Right lobe of liver (tissue), 6 donors: ENCODE data around the gene PSMD3. TPM values are rescaled to one million over a fixed set of nuclear protein-coding genes. Genes with fewer than 3 reads are reported as not detected.

Source experiments
- ATAC-seq, 4 donors: fragments of 200-7000 bp; cut with Tn5 transposase; one replicate each; pipeline ENCODE4 v1.9.1; 2020; ENCODE audit warnings: mild to moderate bottlenecking in 4 of 4, moderate library complexity in 4 of 4
- DNase-seq, 3 donors: peaks; one replicate each; pipeline ENCODE4 v3.0.0-alpha.2; 2020
- H3K27ac ChIP-seq, 3 donors: fragments of 200-600 bp; one replicate each; pipeline ENCODE4 v1.8.0; 2022
- H3K27me3 ChIP-seq, 2 donors: fragments of 200-600 bp; one replicate each; pipeline ENCODE4 v1.8.0; 2022
- H3K36me3 ChIP-seq, 4 donors: fragments of 200-600 bp; sonication (generic) in 1 of 4; one replicate each; pipeline versions ENCODE4 v1.5.1 to v1.8.0; 2017 to 2022; ENCODE audit warnings: control low read depth in 1 of 4
- H3K4me1 ChIP-seq, 4 donors: fragments of 200-600 bp; sonication (generic) in 1 of 4; one replicate each; pipeline versions ENCODE4 v1.5.1 to v1.8.0; 2017 to 2022; ENCODE audit warnings: control low read depth in 1 of 4
- H3K4me3 ChIP-seq, 3 donors: fragments of 200-600 bp; one replicate each; pipeline ENCODE4 v1.8.0; 2022
- H3K9me3 ChIP-seq, 4 donors: fragments of 200-600 bp; sonication (generic) in 1 of 4; one replicate each; pipeline versions ENCODE4 v1.5.1 to v1.8.0; 2017 to 2022; ENCODE audit warnings: control low read depth in 1 of 4
- CTCF ChIP-seq, 4 donors: fragments of 200-600 bp in 3 of 4; fragments of 450-650 bp in 1 of 4; IDR thresholded peaks; one replicate each; pipeline versions ENCODE4 v1.5.1 to v1.8.0; 2016 to 2022; ENCODE audit warnings: antibody characterized with exemption in 4 of 4, mild to moderate bottlenecking in 2 of 4
- POLR2A ChIP-seq: fragments of 450-650 bp; IDR thresholded peaks from one replicate; pipeline ENCODE4 v1.6.1; 2017; ENCODE audit warnings: antibody characterized with exemption, mild to moderate bottlenecking
- WGBS: methylation state at CpG from one replicate; pipeline ENCODE4 v1.1.6; 2018; ENCODE audit warnings: low coverage, low lambda C conversion rate; ENCODE audit not compliant: insufficient coverage; ENCODE audit errors: missing lambda C conversion rate; 5-methylcytosine and 5-hydroxymethylcytosine counted together
- intact Hi-C, 2 donors: fragments of 100-400 bp; cut with DNase I; formaldehyde crosslinking; loops; one replicate each; pipeline versions ENCODE4 v1.11.2 to v1.14.1; 2022
- microRNA-seq, 2 donors: library from miRNA; unstranded; fragments of <30 nt; microRNA quantifications; one replicate each; pipeline ENCODE4, GENCODE V29; 2019 to 2020
- small RNA-seq, 2 experiments: library from RNA; depleted of rRNA; stranded (forward); fragments of <200 nt; gene quantifications; one replicate each; pipeline ENCODE3, GENCODE V24; 2016
- total RNA-seq, 6 experiments: library from RNA; depleted of rRNA in 2 of 6; stranded (reverse); fragments of >200 nt in 2 of 6; fragmentation: NEBNext Ultra II Directional in 3 of 6; extraction: Animal tissue kit (Norgen Biotek cat#: 25700) in 3 of 6; gene quantifications; one replicate each; pipeline versions ENCODE4 v1.1.0 to v1.2.4, GENCODE V29; 2016 to 2023
- donor health status: DM: no; HTN: yes; CAD: no.
- donor health status: DM: no; HTN: no; CAD: no.
- donor health status: DM: no; HTN: no; CAD: no.
- donor health status: DM: no; HTN: yes; CAD: no.
- donor health status: DM: no; HTN: yes; CAD: no.

The PSMD3 gene
- total RNA-seq, 6 experiments from 2014 or later: 58.3 to 85.3 (median 67.4) TPM

GRCh38 chr17:40035162-40035559 lies 54.6 kb downstream of the PSMD3 start:
- peaks cover 0 to 26% (median 1%) of the 10 kb centered on the region in 4 donors for H3K36me3 ChIP-seq
- H3K4me3 ChIP-seq: no peak overlapping the region
- TF ChIP-seq POLR2A (no peak), CTCF (IDR thresholded peaks at IDR 0.05) (peak in 2 of 4 donors; percentile 16 to 19)
- DNase-seq: no peak
- H3K27ac ChIP-seq: no peak overlapping the region
- H3K4me1 ChIP-seq: peaks cover 0 to 21% (median 7%) of the 10 kb centered on the region in 4 donors
- ATAC-seq: no peak
- H3K27me3 ChIP-seq: no peaks in the 10 kb centered on the region
- no CpG with 5 or more reads among the region's 12 CpGs for whole genome bisulfite sequencing
- H3K9me3 ChIP-seq: no peaks in the 10 kb centered on the region
- intact Hi-C loops: no loop called here

GRCh38 chr17:40038882-40039513 lies 58.4 kb downstream of the PSMD3 start:
- Histone ChIP-seq H3K4me1 (peaks cover 0 to 5% (median 0%) of the 10 kb centered on the region in 4 donors), H3K4me3 (no peak overlapping the region), H3K27me3 (no peaks in the 10 kb centered on the region), H3K36me3 (peaks cover 0 to 14% (median 1%) of the 10 kb centered on the region in 4 donors), H3K9me3 (no peaks in the 10 kb centered on the region), H3K27ac (no peak overlapping the region)
- DNase-seq (peak in 2 of 3 donors; percentile 59 to 68), ATAC-seq (peak; percentile 95 to 98 (median 96))
- intact Hi-C loops: no loop called here
- WGBS: 33% methylated on average over 10 of the region's 11 CpGs
- TF ChIP-seq POLR2A (no peak), CTCF (IDR thresholded peaks at IDR 0.05) (peak; percentile 60 to 74 (median 73))

DNA sequence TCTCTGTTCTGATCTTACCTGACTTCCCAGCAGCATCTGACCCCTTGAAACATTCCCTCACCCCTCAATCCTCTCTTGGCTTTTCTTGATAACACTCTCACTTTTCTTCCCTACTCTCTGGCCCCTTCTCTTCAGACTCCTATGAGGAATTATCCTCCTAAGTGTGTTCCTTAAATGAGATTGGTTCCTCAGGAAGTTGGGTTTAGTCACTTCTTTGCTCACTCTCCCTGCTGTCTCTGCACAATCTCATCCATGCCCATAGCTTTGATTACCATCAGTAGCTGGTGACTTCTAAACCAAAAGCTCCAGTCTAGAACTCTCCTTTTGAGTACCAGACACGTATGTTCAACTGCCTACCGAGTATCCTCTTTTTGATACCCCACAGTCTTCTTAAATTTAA lies 60.6 kb downstream of the PSMD3 start:
- no peak for ATAC-seq
- intact Hi-C loops: no loop called here
- no peak for DNase-seq
- TF ChIP-seq POLR2A (no peak), CTCF (IDR thresholded peaks at IDR 0.05) (no peak)
- no peaks in the 10 kb centered on the region for H3K9me3 ChIP-seq
- no peak overlapping the region for H3K27ac ChIP-seq
- peaks cover 0 to 5% (median 0%) of the 10 kb centered on the region in 4 donors for H3K4me1 ChIP-seq
- H3K4me3 ChIP-seq: no peak overlapping the region
- no peaks in the 10 kb centered on the region for H3K27me3 ChIP-seq
- H3K36me3 ChIP-seq: peaks cover 0 to 4% (median 0%) of the 10 kb centered on the region in 4 donors
- 86% methylated on average over 2 of the region's 2 CpGs for WGBS

Small RNAs within 50 kb of the gene (microRNA-seq; reads per million reads assigned to microRNA genes)
- 0 reads per million in 2 donors for gene MIR6884

Small RNAs within 50 kb of the gene (small RNA-seq; reads per million reads assigned to genes)
- gene SNORD124: 1,796 to 1,936 reads per million in 2 experiments

Other genes starting within 250 kb of the PSMD3 start
- 10 to 100 TPM in 2 of 6 experiments, 1 to 10 TPM in 4; 2.1 to 10.9 (median 7.5) TPM for gene GRB7, start 242.9 kb upstream of the PSMD3 start, total RNA-seq
- gene IKZF3, start 116.5 kb upstream of the PSMD3 start, total RNA-seq: 1 to 10 TPM in 3 of 6 experiments, under 1 TPM in 3; 0.22 to 1.9 (median 0.92) TPM
- not detected for gene ZPBP2, start 112.6 kb upstream of the PSMD3 start, total RNA-seq
- gene GSDMB, start 62.2 kb upstream of the PSMD3 start, total RNA-seq: 10 to 100 TPM in 3 of 6 experiments, 1 to 10 TPM in 3; 4.7 to 40.8 (median 18.8) TPM
- gene ORMDL3, start 53.2 kb upstream of the PSMD3 start, total RNA-seq: 100 to 1,000 TPM; 105 to 174 (median 128) TPM
- not detected for gene LRRC3C, start 53.1 kb upstream of the PSMD3 start, total RNA-seq
- gene GSDMA, start 17.8 kb upstream of the PSMD3 start, total RNA-seq: under 1 TPM in 2 of 6 experiments, not detected in 4; 0.42 to 0.99 TPM
- gene CSF3, start 34.6 kb downstream of the PSMD3 start, total RNA-seq: under 1 TPM in 1 of 6 experiments, not detected in 5; 0.31 TPM
- gene MED24, start 73.6 kb downstream of the PSMD3 start, total RNA-seq: 10 to 100 TPM; 29.0 to 38.2 (median 35.9) TPM
- 1 to 10 TPM; 3.7 to 9.4 (median 7.7) TPM for gene THRA, start 82.2 kb downstream of the PSMD3 start, total RNA-seq
- 10 to 100 TPM in 4 of 6 experiments, 1 to 10 TPM in 2; 6.9 to 29.8 (median 16.0) TPM for gene NR1D1, start 119.8 kb downstream of the PSMD3 start, total RNA-seq
- gene MSL1, start 141.2 kb downstream of the PSMD3 start, total RNA-seq: 10 to 100 TPM; 31.1 to 43.8 (median 36.0) TPM
- gene CASC3, start 159.7 kb downstream of the PSMD3 start, total RNA-seq: 10 to 100 TPM; 19.6 to 31.5 (median 25.9) TPM
- 10 to 100 TPM in 1 of 6 experiments, 1 to 10 TPM in 5; 1.4 to 16.5 (median 4.4) TPM for gene RAPGEFL1, start 196.7 kb downstream of the PSMD3 start, total RNA-seq
- 10 to 100 TPM in 2 of 6 experiments, 1 to 10 TPM in 4; 7.0 to 12.1 (median 9.0) TPM for gene WIPF2, start 238.5 kb downstream of the PSMD3 start, total RNA-seq